ENCODE measurements around the gene KCNQ1. TPM values are rescaled to one million over a fixed set of nuclear protein-coding genes. Genes with fewer than 3 reads are reported as not detected.

The KCNQ1 gene
- total RNA-seq, 1 experiment from 2014 or later: 10.7 TPM

DNA sequence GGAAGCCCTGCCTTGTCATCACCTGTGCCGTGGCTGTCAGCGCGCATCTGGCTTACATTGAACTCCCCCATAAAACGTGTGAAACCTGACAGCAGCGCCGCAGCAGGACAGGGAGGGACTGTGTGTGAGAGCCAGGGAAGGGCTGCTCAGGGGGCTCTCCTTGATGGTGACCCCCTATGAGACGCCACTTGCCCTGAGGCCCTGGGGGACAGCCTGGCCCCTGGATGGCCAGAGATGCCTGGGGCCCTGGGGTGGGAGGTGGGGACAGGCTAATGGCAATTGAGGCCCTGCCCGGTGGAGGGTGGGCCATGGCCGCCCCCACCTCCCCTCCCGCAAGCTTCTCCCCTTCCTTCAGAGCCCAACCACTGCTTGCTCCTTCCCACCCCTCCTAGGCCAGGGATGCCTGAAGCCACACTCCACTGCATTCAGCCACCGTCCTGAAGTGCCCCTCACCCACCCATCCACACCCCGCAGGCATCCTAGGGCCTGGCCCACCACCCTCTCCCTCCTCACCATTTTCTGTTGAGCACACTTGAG is 290.3 kb downstream of the KCNQ1 start:
- H3K79me2 ChIP-seq (ENCODE audit: insufficient read depth, low read length): no peaks in the 10 kb centered on the region
- no peak overlapping the region for H2AFZ ChIP-seq (ENCODE audit: low read depth, low read length, poor library complexity, severe bottlenecking)
- no peak overlapping the region for H3K27ac ChIP-seq (ENCODE audit: low read depth, low read length)
- no peaks in the 10 kb centered on the region for H4K20me1 ChIP-seq (ENCODE audit: insufficient read depth)
- no TSS peak for BruUV-seq (replicated peaks)
- no peaks in the 10 kb centered on the region for H3K9me3 ChIP-seq (ENCODE audit: control insufficient read depth in 1 of 2, insufficient read depth in 1 of 2, low read depth in 1 of 2, low read length in 2 of 2)
- intact Hi-C loops (cut with micrococcal nuclease): no loop called here
- DNase-seq (ENCODE audit: low read depth, low spot score): no peak
- no peak overlapping the region for H3K4me2 ChIP-seq (ENCODE audit: low read length)
- H3K4me3 ChIP-seq (replicated peaks in 1 of 2; ENCODE audit: low read depth in 1 of 2, low read length in 2 of 2): no peak overlapping the region
- no peaks in the 10 kb centered on the region for H3K27me3 ChIP-seq (ENCODE audit: insufficient read depth, low read length)
- H3K9me2 ChIP-seq (ENCODE audit: insufficient read depth): no peaks in the 10 kb centered on the region
- peaks cover 0 to 5% of the 10 kb centered on the region in 2 experiments; a peak in 1 of 4 replicates for H3K4me1 ChIP-seq (ENCODE audit: control insufficient read depth in 1 of 2, insufficient read depth in 2 of 2, low read length in 2 of 2)
- no peak for ATAC-seq
- H3K36me3 ChIP-seq (ENCODE audit: control insufficient read depth in 1 of 2, insufficient read depth in 2 of 2, low read length in 2 of 2): no peaks in the 10 kb centered on the region
- POLR2A ChIA-PET: no interaction called here
- TF ChIP-seq POLR2A (IDR thresholded peaks at IDR 0.05; ENCODE audit: borderline replicate concordance, extremely low read depth, insufficient read depth, insufficient read length): no peak
- TF ChIP-seq CBX3 (IDR thresholded peaks at IDR 0.05; ENCODE audit: low read depth): no peak
- RAD21 ChIA-PET (ENCODE audit: low non-redundant PET in 1 of 2, low total read pairs in 2 of 2, uncharacterized antibody in 2 of 2, unreplicated experiment in 2 of 2): no interaction called here
- H3K9ac ChIP-seq (ENCODE audit: low read length): no peak overlapping the region
- CTCF ChIA-PET: no interaction called here

DNA sequence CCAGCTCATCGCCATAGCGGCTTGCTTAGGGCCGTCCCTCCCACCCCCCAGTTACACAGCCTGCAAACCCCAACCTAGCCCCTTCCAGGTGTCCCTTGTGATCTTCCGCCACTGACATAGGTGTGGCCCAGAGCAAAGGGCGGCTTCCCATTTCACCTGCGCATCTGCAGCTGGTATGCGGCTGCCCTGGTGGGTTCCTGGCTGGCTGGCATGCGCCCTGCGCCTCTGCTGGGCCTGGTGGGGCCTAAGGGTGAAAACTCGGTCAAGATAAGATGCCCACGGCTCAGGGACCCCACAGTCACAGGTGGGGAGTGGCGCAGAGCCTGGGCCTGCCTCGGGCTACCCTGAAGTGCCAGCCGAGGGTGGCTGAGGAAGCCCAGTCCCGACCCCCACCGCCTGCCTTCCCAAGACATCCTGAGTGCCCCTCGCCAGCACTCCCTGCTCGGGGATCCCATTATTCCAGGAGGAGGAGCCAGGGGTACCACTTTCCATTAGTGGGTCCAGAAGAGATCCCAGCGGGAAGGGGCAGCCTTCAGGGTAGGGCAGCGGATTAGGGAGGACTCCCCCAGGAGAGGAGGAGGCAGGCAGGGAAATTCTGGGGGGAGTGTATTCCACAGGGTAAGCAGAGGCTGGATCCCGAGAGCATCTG is 291.9 kb downstream of the KCNQ1 start:
- DNase-seq (ENCODE audit: low read depth, low spot score): no peak
- BruUV-seq (replicated peaks): no TSS peak
- Histone ChIP-seq H3K4me2 (ENCODE audit: low read length) (no peak overlapping the region), H3K36me3 (ENCODE audit: control insufficient read depth in 1 of 2, insufficient read depth in 2 of 2, low read length in 2 of 2) (no peaks in the 10 kb centered on the region), H3K9me2 (ENCODE audit: insufficient read depth) (no peaks in the 10 kb centered on the region), H4K20me1 (ENCODE audit: insufficient read depth) (no peaks in the 10 kb centered on the region), H3K9ac (ENCODE audit: low read length) (no peak overlapping the region), H3K79me2 (ENCODE audit: insufficient read depth, low read length) (no peaks in the 10 kb centered on the region), H3K4me3 (replicated peaks in 1 of 2; ENCODE audit: low read depth in 1 of 2, low read length in 2 of 2) (no peak overlapping the region), H3K9me3 (ENCODE audit: control insufficient read depth in 1 of 2, insufficient read depth in 1 of 2, low read depth in 1 of 2, low read length in 2 of 2) (no peaks in the 10 kb centered on the region), H3K27me3 (ENCODE audit: insufficient read depth, low read length) (no peaks in the 10 kb centered on the region), H3K27ac (ENCODE audit: low read depth, low read length) (no peak overlapping the region), H2AFZ (ENCODE audit: low read depth, low read length, poor library complexity, severe bottlenecking) (no peak overlapping the region), H3K4me1 (ENCODE audit: control insufficient read depth in 1 of 2, insufficient read depth in 2 of 2, low read length in 2 of 2) (peaks cover under 1 to 9% of the 10 kb centered on the region in 2 experiments; a peak in 3 of 4 replicates)
- CTCF ChIA-PET: no interaction called here
- TF ChIP-seq, protein P1, sequence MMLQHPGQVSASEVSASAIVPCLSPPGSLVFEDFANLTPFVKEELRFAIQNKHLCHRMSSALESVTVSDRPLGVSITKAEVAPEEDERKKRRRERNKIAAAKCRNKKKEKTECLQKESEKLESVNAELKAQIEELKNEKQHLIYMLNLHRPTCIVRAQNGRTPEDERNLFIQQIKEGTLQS (IDR thresholded peaks at IDR 0.05): no peak
- ATAC-seq: no peak
- RAD21 ChIA-PET (ENCODE audit: low non-redundant PET in 1 of 2, low total read pairs in 2 of 2, uncharacterized antibody in 2 of 2, unreplicated experiment in 2 of 2): no interaction called here
- intact Hi-C loops (cut with micrococcal nuclease): no loop called here
- POLR2A ChIA-PET: no interaction called here
